ENCODE measurements around the gene RUSC1.

GRCh38 chr1:155301342-155301841 lies 19.3 kb upstream of the RUSC1 start, which contains the start of gene PKLR:
- TF ChIP-seq CTCF (IDR thresholded peaks at IDR 0.05) = no peak
- TF ChIP-seq POLR2A (IDR thresholded peaks at IDR 0.05) = no peak
